Measurements from ENCODE around the gene CBY3.

CBY3 gene

GRCh38 chr5:179680780-179681401, at the start of gene CBY3:
CBY3 (minus strand) TSS chr5:179681034; CDS start chr5:179680918, 116 bp downstream.
- Histone ChIP-seq H3K36me3 (ENCODE audit: control insufficient read depth in 1 of 2, insufficient read depth in 2 of 2, low read length in 2 of 2) (no peaks in the 10 kb centered on the region), H3K27me3 (ENCODE audit: low read depth, low read length) (no peaks in the 10 kb centered on the region), H3K27ac (ENCODE audit: low read length) (no peak within 1 kb of the TSS), H3K9me3 (ENCODE audit: control insufficient read depth in 1 of 2, low read length in 2 of 2) (no peaks in the 10 kb centered on the region), H3K4me3 (ENCODE audit: low read depth in 1 of 2, low read length in 2 of 2) (no peak within 1 kb of the TSS), H3K4me1 (ENCODE audit: control insufficient read depth in 1 of 2, insufficient read depth in 2 of 2, low read length in 2 of 2) (peaks cover 0 to 6% of the 10 kb centered on the region in 2 donors)

- H3K36me3 ChIP-seq (ENCODE audit: control insufficient read depth in 1 of 2, insufficient read depth in 2 of 2, low read length in 2 of 2) = peaks cover 44 to 47% of the 10 kb centered on the region in 2 donors
- H3K27ac ChIP-seq (ENCODE audit: low read length) = no peak overlapping the region
- H3K27me3 ChIP-seq (ENCODE audit: low read depth, low read length) = no peaks in the 10 kb centered on the region
- no peaks in the 10 kb centered on the region for H3K9me3 ChIP-seq (ENCODE audit: control insufficient read depth in 1 of 2, low read length in 2 of 2)
- no peak overlapping the region for H3K4me3 ChIP-seq (ENCODE audit: low read depth in 1 of 2, low read length in 2 of 2)
- peaks cover 5 to 24% of the 10 kb centered on the region in 2 donors for H3K4me1 ChIP-seq (ENCODE audit: control insufficient read depth in 1 of 2, insufficient read depth in 2 of 2, low read length in 2 of 2)
Observed at GRCh38 chr5:179730356-179730755, 49.5 kb upstream of the CBY3 start.

- Histone ChIP-seq H3K4me3 (ENCODE audit: low read depth in 1 of 2, low read length in 2 of 2) (no peak overlapping the region), H3K27me3 (ENCODE audit: low read depth, low read length) (no peaks in the 10 kb centered on the region), H3K36me3 (ENCODE audit: control insufficient read depth in 1 of 2, insufficient read depth in 2 of 2, low read length in 2 of 2) (peaks cover 49% of the 10 kb centered on the region in 2 donors), H3K4me1 (ENCODE audit: control insufficient read depth in 1 of 2, insufficient read depth in 2 of 2, low read length in 2 of 2) (peaks cover 5 to 20% of the 10 kb centered on the region in 2 donors), H3K9me3 (ENCODE audit: control insufficient read depth in 1 of 2, low read length in 2 of 2) (no peaks in the 10 kb centered on the region), H3K27ac (ENCODE audit: low read length) (no peak overlapping the region)
Observed at GRCh38 chr5:179729727-179730126, 48.9 kb upstream of the CBY3 start.

DNA sequence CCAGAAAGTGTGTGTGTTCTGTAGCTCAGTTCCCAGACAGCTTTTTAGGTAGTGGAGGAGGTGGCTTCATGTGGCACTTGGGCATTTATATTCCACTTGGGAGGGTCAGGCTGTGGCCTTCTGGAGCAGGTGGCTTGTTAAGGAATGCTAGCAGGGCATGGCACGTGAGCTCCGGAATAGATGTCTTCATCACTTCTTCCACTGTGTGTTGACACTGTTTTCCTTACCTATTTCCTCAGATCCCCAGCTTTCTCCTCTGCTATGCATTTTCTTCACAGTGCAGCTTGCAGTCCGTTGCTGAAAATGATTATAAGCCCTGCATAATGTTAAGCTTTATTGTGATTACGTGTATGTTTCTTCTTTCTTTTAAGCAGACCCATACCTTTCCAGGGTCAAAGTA, 48.5 kb upstream of the CBY3 start:
- H3K9me3 ChIP-seq (ENCODE audit: control insufficient read depth in 1 of 2, low read length in 2 of 2) = no peaks in the 10 kb centered on the region
- no peaks in the 10 kb centered on the region for H3K27me3 ChIP-seq (ENCODE audit: low read depth, low read length)
- peaks cover 3 to 16% of the 10 kb centered on the region in 2 donors for H3K4me1 ChIP-seq (ENCODE audit: control insufficient read depth in 1 of 2, insufficient read depth in 2 of 2, low read length in 2 of 2)
- H3K27ac ChIP-seq (ENCODE audit: low read length) = no peak overlapping the region
- H3K36me3 ChIP-seq (ENCODE audit: control insufficient read depth in 1 of 2, insufficient read depth in 2 of 2, low read length in 2 of 2) = peaks cover 53% of the 10 kb centered on the region in 2 donors
- no peak overlapping the region for H3K4me3 ChIP-seq (ENCODE audit: low read depth in 1 of 2, low read length in 2 of 2)

- Histone ChIP-seq H3K9me3 (ENCODE audit: control insufficient read depth in 1 of 2, low read length in 2 of 2) (no peaks in the 10 kb centered on the region), H3K27me3 (ENCODE audit: low read depth, low read length) (no peaks in the 10 kb centered on the region), H3K27ac (ENCODE audit: low read length) (no peak overlapping the region), H3K4me3 (ENCODE audit: low read depth in 1 of 2, low read length in 2 of 2) (no peak overlapping the region), H3K4me1 (ENCODE audit: control insufficient read depth in 1 of 2, insufficient read depth in 2 of 2, low read length in 2 of 2) (peaks cover 0 to 8% of the 10 kb centered on the region in 2 donors), H3K36me3 (ENCODE audit: control insufficient read depth in 1 of 2, insufficient read depth in 2 of 2, low read length in 2 of 2) (peaks cover 75% of the 10 kb centered on the region in 2 donors)
Observed at GRCh38 chr5:179727106-179727505, 46.3 kb upstream of the CBY3 start.

GRCh38 chr5:179724163-179724562, 43.3 kb upstream of the CBY3 start:
- H3K27ac ChIP-seq (ENCODE audit: low read length) = no peak overlapping the region
- no peaks in the 10 kb centered on the region for H3K9me3 ChIP-seq (ENCODE audit: control insufficient read depth in 1 of 2, low read length in 2 of 2)
- H3K4me3 ChIP-seq (ENCODE audit: low read depth in 1 of 2, low read length in 2 of 2) = no peak overlapping the region
- H3K27me3 ChIP-seq (ENCODE audit: low read depth, low read length) = no peaks in the 10 kb centered on the region
- no peaks in the 10 kb centered on the region for H3K4me1 ChIP-seq (ENCODE audit: control insufficient read depth in 1 of 2, insufficient read depth in 2 of 2, low read length in 2 of 2)
- peaks cover 64 to 81% of the 10 kb centered on the region in 2 donors for H3K36me3 ChIP-seq (ENCODE audit: control insufficient read depth in 1 of 2, insufficient read depth in 2 of 2, low read length in 2 of 2)

GRCh38 chr5:179720222-179720621, 39.4 kb upstream of the CBY3 start:
- H3K27ac ChIP-seq (ENCODE audit: low read length) = no peak overlapping the region
- H3K9me3 ChIP-seq (ENCODE audit: control insufficient read depth in 1 of 2, low read length in 2 of 2) = no peaks in the 10 kb centered on the region
- H3K4me3 ChIP-seq (ENCODE audit: low read depth in 1 of 2, low read length in 2 of 2) = no peak overlapping the region
- peaks cover 61 to 89% of the 10 kb centered on the region in 2 donors for H3K36me3 ChIP-seq (ENCODE audit: control insufficient read depth in 1 of 2, insufficient read depth in 2 of 2, low read length in 2 of 2)
- no peaks in the 10 kb centered on the region for H3K4me1 ChIP-seq (ENCODE audit: control insufficient read depth in 1 of 2, insufficient read depth in 2 of 2, low read length in 2 of 2)
- H3K27me3 ChIP-seq (ENCODE audit: low read depth, low read length) = no peaks in the 10 kb centered on the region

DNA sequence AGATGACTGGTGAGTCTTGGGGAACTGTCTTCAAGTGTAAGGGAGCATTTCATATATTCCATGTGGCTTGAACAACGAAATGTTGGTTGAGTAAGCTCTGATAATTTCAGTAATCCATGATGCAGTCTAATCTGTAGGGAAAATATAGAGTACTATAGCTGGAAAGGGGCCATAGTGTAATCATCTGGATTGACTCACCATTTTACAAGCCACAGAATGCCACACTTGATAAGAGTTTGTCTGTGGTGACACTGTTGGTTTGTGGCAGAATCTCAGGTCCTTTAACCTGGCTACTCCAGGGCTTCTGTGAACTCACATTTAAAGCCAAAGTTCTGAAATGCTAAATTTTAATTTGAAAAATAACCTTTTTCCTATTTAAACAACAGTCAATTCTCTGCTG, 35.5 kb upstream of the CBY3 start:
- Histone ChIP-seq H3K4me3 (ENCODE audit: low read depth in 1 of 2, low read length in 2 of 2) (no peak overlapping the region), H3K4me1 (ENCODE audit: control insufficient read depth in 1 of 2, insufficient read depth in 2 of 2, low read length in 2 of 2) (no peaks in the 10 kb centered on the region), H3K27ac (ENCODE audit: low read length) (no peak overlapping the region), H3K36me3 (ENCODE audit: control insufficient read depth in 1 of 2, insufficient read depth in 2 of 2, low read length in 2 of 2) (peaks cover 33 to 76% of the 10 kb centered on the region in 2 donors), H3K9me3 (ENCODE audit: control insufficient read depth in 1 of 2, low read length in 2 of 2) (no peaks in the 10 kb centered on the region), H3K27me3 (ENCODE audit: low read depth, low read length) (no peaks in the 10 kb centered on the region)

DNA sequence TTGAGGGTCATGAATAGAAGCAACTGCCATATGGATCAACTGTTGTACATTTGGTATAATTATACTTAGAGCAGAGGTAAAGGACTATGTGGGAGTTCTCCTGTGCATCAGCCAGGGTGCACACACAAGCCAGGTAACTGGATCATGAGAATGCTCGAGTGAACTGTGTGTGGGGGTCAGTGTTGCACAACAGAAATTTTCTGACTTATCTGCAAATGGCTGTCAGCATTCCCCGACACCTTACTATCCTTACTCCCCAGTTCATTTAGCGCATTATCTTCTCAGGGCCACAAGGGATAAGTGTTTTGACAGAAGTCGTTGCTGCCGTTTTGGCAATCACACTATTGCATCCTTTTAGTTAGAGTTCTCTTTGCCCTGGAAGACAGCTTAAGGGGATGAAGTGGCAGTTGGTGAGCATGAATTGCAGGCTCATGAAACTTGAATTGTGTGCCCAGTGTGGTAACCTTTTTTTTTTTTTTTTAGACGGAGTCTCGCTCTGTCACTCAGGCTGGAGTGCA, 19.6 kb upstream of the CBY3 start:
- H3K27ac ChIP-seq (ENCODE audit: low read length) = peak overlapping the region; percentile 96
- H3K9me3 ChIP-seq (ENCODE audit: control insufficient read depth in 1 of 2, low read length in 2 of 2) = no peaks in the 10 kb centered on the region
- no peaks in the 10 kb centered on the region for H3K27me3 ChIP-seq (ENCODE audit: low read depth, low read length)
- H3K4me3 ChIP-seq (ENCODE audit: low read depth in 1 of 2, low read length in 2 of 2) = peak overlapping the region; percentile 83 to 88
- H3K36me3 ChIP-seq (ENCODE audit: control insufficient read depth in 1 of 2, insufficient read depth in 2 of 2, low read length in 2 of 2) = peaks cover 0 to 10% of the 10 kb centered on the region in 2 donors
- H3K4me1 ChIP-seq (ENCODE audit: control insufficient read depth in 1 of 2, insufficient read depth in 2 of 2, low read length in 2 of 2) = peaks cover 0 to 32% of the 10 kb centered on the region in 2 donors

GRCh38 chr5:179699616-179700237, 18.9 kb upstream of the CBY3 start:
- H3K4me3 ChIP-seq (ENCODE audit: low read depth in 1 of 2, low read length in 2 of 2) = peak overlapping the region; percentile 83 to 88
- H3K4me1 ChIP-seq (ENCODE audit: control insufficient read depth in 1 of 2, insufficient read depth in 2 of 2, low read length in 2 of 2) = peaks cover 0 to 32% of the 10 kb centered on the region in 2 donors
- no peaks in the 10 kb centered on the region for H3K9me3 ChIP-seq (ENCODE audit: control insufficient read depth in 1 of 2, low read length in 2 of 2)
- H3K27ac ChIP-seq (ENCODE audit: low read length) = peak overlapping the region; percentile 96
- peaks cover 0 to 10% of the 10 kb centered on the region in 2 donors for H3K36me3 ChIP-seq (ENCODE audit: control insufficient read depth in 1 of 2, insufficient read depth in 2 of 2, low read length in 2 of 2)
- H3K27me3 ChIP-seq (ENCODE audit: low read depth, low read length) = no peaks in the 10 kb centered on the region

DNA sequence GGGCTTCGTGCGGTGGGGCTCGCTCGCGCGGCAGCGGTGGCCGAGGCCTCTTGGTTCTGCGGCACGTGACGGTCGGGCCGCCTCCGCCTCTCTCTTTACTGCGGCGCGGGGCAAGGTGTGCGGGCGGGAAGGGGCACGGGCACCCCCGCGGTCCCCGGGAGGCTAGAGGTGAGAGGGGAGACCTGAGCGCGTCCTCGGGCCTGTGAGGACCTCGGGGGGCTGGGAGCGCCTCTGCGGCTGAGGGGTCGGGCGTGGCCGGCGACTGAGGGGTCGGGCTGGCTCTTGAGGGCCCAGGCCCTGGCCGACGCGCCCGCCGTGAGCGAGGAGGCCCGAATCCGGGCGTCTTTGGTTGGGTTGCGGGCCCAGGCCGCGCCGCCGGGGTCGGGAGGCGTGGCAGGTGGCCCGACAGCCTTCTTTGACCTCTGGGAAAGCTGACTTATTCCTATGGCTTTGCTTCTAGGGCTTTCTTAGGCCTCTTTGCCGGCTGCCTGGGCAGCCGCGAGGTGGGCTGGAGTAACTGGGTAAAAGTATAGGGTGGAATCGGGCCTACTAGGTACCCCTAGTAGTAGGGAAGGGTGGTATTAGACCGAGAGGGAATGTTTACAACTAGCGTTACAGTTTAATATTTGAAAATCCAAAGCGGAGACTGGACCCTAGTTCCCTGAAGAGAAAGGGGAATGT, 18.2 kb upstream of the CBY3 start, which contains the start of gene CANX:
TSS of gene CANX (plus strand) at position 33 of the 681 bp plus-strand sequence. CDS start 6,715 bp downstream, outside the sequence.
- Histone ChIP-seq H3K27me3 (ENCODE audit: low read depth, low read length) (no peaks in the 10 kb centered on the region), H3K9me3 (ENCODE audit: control insufficient read depth in 1 of 2, low read length in 2 of 2) (no peaks in the 10 kb centered on the region), H3K4me3 (ENCODE audit: low read depth in 1 of 2, low read length in 2 of 2) (peak within 1 kb of the TSS; percentile 83 to 88), H3K4me1 (ENCODE audit: control insufficient read depth in 1 of 2, insufficient read depth in 2 of 2, low read length in 2 of 2) (peaks cover 0 to 32% of the 10 kb centered on the region in 2 donors), H3K27ac (ENCODE audit: low read length) (peak within 1 kb of the TSS; percentile 96), H3K36me3 (ENCODE audit: control insufficient read depth in 1 of 2, insufficient read depth in 2 of 2, low read length in 2 of 2) (peaks cover 0 to 10% of the 10 kb centered on the region in 2 donors)
